K562 (cell line): Measurements from ENCODE around the gene ADCYAP1R1. TPM values are rescaled to one million over a fixed set of nuclear protein-coding genes. Genes with fewer than 3 reads are reported as not detected.
A peak's percentile ranks its signal among the peaks of the same experiment; 100 is the strongest.

ENCODE experiments used
- ATAC-seq: fragments of 200-7000 bp; cut with Tn5 transposase; 3 replicates; pipeline ENCODE4 v1.9.1; 2020; ENCODE audit warnings: moderate library complexity
- BruUV-seq: library from RNA; stranded (reverse); fragments of 400-500 nt; replicated peaks from 2 replicates; lab custom pipeline; 2021; lab: Mats Ljungman, UMichigan
- CTCF ChIA-PET: fragments of 300-600 bp; formaldehyde crosslinking; extraction: SDS; loops from one replicate; lab custom pipeline; 2021; ENCODE audit warnings: low intra/inter-chr PET ratio; lab: Yijun Ruan, JAX
- POLR2A ChIA-PET: fragments of 300-600, 350-650 bp; sonication (Branson Sonifier 250); formaldehyde crosslinking; extraction: SDS; loops from one replicate; lab custom pipeline; 2021; ENCODE audit warnings: antibody characterized with exemption, inconsistent platforms; lab: Yijun Ruan, JAX
- DNase-seq, 4 experiments: peaks; one replicate each; pipeline versions ENCODE4 v3.0.0 to v3.0.0-alpha.2; 2011 to 2018; ENCODE audit warnings: low spot score in 3 of 4, mixed read lengths in 3 of 4; ENCODE audit errors: extremely low read depth in 1 of 4
- FAIRE-seq: peaks from 2 replicates; lab custom pipeline; 2011; peaks lifted over from hg19 to GRCh38; lab: Jason Lieb, UNC
- H2AFZ ChIP-seq: 2 replicates; pipeline ENCODE4 v1.6.0; 2011; ENCODE audit warnings: low read depth, low read length, control low read depth, inconsistent platforms
- H3K27ac ChIP-seq: fragments of 200-600 bp; 3 replicates; pipeline ENCODE4 v1.8.0; 2011; ENCODE audit warnings: low read depth, mild to moderate bottlenecking, control low read depth, inconsistent platforms, low read length, moderate library complexity, mixed read lengths; ENCODE audit errors: extremely low read depth
- H3K27me3 ChIP-seq, 2 experiments: fragments of 300-600 bp in 1 of 2; 2 replicates in 1 of 2; 3 replicates in 1 of 2; pipeline versions ENCODE4 v1.6.0 to v1.8.0; 2011; ENCODE audit warnings: inconsistent platforms in 2 of 2, low read length in 2 of 2, mild to moderate bottlenecking in 1 of 2, mixed read lengths in 1 of 2, moderate library complexity in 1 of 2; ENCODE audit not compliant: control insufficient read depth in 2 of 2, insufficient read depth in 2 of 2
- H3K36me3 ChIP-seq: fragments of 300-600 bp; 3 replicates; pipeline ENCODE4 v1.8.0; 2011; ENCODE audit warnings: mild to moderate bottlenecking, low read length, inconsistent platforms; ENCODE audit not compliant: control insufficient read depth, insufficient read depth
- H3K4me1 ChIP-seq, 2 experiments: fragments of 200-600 bp in 1 of 2; replicated peaks in 1 of 2; 2 replicates in 1 of 2; 3 replicates in 1 of 2; pipeline versions ENCODE4 v1.5.1 to v1.8.0; 2011; ENCODE audit warnings: inconsistent platforms in 2 of 2, low read length in 2 of 2, mild to moderate bottlenecking in 1 of 2, mixed read lengths in 1 of 2, moderate library complexity in 1 of 2; ENCODE audit not compliant: control insufficient read depth in 2 of 2, insufficient read depth in 2 of 2
- H3K4me2 ChIP-seq: 2 replicates; pipeline ENCODE4 v1.6.1; 2011; ENCODE audit warnings: low read length, control low read depth, inconsistent platforms, mixed read lengths; ENCODE audit not compliant: insufficient read depth
- H3K4me3 ChIP-seq: fragments of 200-600 bp; sonication (generic), shearing (Covaris generic); 2 replicates; pipeline ENCODE4 v1.5.1; 2016; ENCODE audit warnings: control low read depth, inconsistent platforms
- H3K79me2 ChIP-seq: fragments of 200-600 bp; 3 replicates; pipeline ENCODE4 v1.8.0; 2011; ENCODE audit warnings: low read length, inconsistent platforms; ENCODE audit not compliant: control insufficient read depth, insufficient read depth
- H3K9ac ChIP-seq, 2 experiments: 2 replicates each; pipeline versions ENCODE4 v1.6.0 to v1.6.1; 2011; ENCODE audit warnings: low read depth in 2 of 2, low read length in 2 of 2, control low read depth in 1 of 2, inconsistent platforms in 1 of 2, mild to moderate bottlenecking in 1 of 2, mixed read lengths in 1 of 2; ENCODE audit not compliant: insufficient read depth in 1 of 2
- H3K9me1 ChIP-seq: one replicate; pipeline ENCODE4 v1.6.0; 2011; ENCODE audit warnings: inconsistent platforms, mild to moderate bottlenecking, low read length, moderate library complexity; ENCODE audit not compliant: control insufficient read depth, insufficient read depth
- H3K9me3 ChIP-seq: replicated peaks from 2 replicates; pipeline ENCODE4 v1.5.1; 2011; ENCODE audit warnings: low read depth, low read length, inconsistent platforms; ENCODE audit not compliant: control insufficient read depth, insufficient read depth
- H4K20me1 ChIP-seq: replicated peaks from 2 replicates; pipeline ENCODE4 v1.6.1; 2011; ENCODE audit warnings: low read length, inconsistent platforms, mixed read lengths; ENCODE audit not compliant: control insufficient read depth, insufficient read depth
- CLOCK ChIP-seq: fragments of 250-450 bp; sonication (Bioruptor Pico); IDR thresholded peaks from 2 replicates; pipeline ENCODE4 v1.4.0; 2020; ENCODE audit warnings: mild to moderate bottlenecking, moderate library complexity, borderline replicate concordance
- DMBX1 ChIP-seq: fragments of 250-450 bp; sonication (Bioruptor Pico); IDR thresholded peaks from 2 replicates; pipeline ENCODE4 v1.8.0; 2022; ENCODE audit warnings: inconsistent platforms, mild to moderate bottlenecking, moderate library complexity, borderline replicate concordance
- PRPF4 ChIP-seq: fragments of 200-400 bp; formaldehyde crosslinking; IDR thresholded peaks from one replicate; pipeline ENCODE4 v1.6.1; 2017; ENCODE audit warnings: low read length, low read depth, mild to moderate bottlenecking; ENCODE audit not compliant: insufficient read depth, poor library complexity, severe bottlenecking
- SETDB1 ChIP-seq: IDR thresholded peaks from one replicate; pipeline ENCODE4 v1.6.1; 2012; ENCODE audit warnings: low read length, control low read depth, inconsistent platforms
- ZBTB33 ChIP-seq: sonication (generic); formaldehyde crosslinking; IDR thresholded peaks from 2 replicates; pipeline ENCODE4 v1.8.1; 2023; ENCODE audit warnings: mild to moderate bottlenecking, missing genetic modification reagents
- ZNF354B ChIP-seq: fragments of 250-450 bp; sonication (Bioruptor Pico); IDR thresholded peaks from 2 replicates; pipeline ENCODE4 v1.4.0; 2020
- ZNF830 ChIP-seq: fragments of 250-450 bp; sonication (Bioruptor Pico); IDR thresholded peaks from 2 replicates; pipeline ENCODE4 v1.5.0; 2021; ENCODE audit warnings: mild to moderate bottlenecking
- WGBS: fragments of 100-300 bp; shearing (Covaris generic); methylation state at CpG from one replicate; pipeline ENCODE4 v1.1.6; 2016; ENCODE audit warnings: low coverage, mixed read lengths; ENCODE audit not compliant: insufficient coverage; ENCODE audit errors: missing lambda C conversion rate; 5-methylcytosine and 5-hydroxymethylcytosine counted together
- in situ Hi-C: fragments of 300-500 bp; cut with MboI; formaldehyde crosslinking; loops from 4 replicates; pipeline ENCODE4 v1.15.0; 2018; ENCODE audit warnings: inconsistent platforms, mixed read lengths
- intact Hi-C: fragments of 100-400 bp; cut with micrococcal nuclease; formaldehyde crosslinking; loops from 2 replicates; pipeline ENCODE4 v1.14.2; 2022
- polyA plus RNA-seq, 8 experiments: library from polyadenylated mRNA; depleted of rRNA in 4 of 8; stranded (reverse) in 5 of 8; unstranded in 3 of 8; fragments of >200 nt; fragmentation: Nextera tagmentation in 2 of 8; fragmentation: Illumina TruSeq in 1 of 8; extraction: Ambion mirVana in 2 of 8; extraction: Trizol in 1 of 8; gene quantifications; 2 replicates each; pipeline versions ENCODE4 v1.2.1 to v1.2.3, GENCODE V29; 2011 to 2014; ENCODE audit warnings: inconsistent platforms in 1 of 8, missing spikeins in 1 of 8
- total RNA-seq, 7 experiments: library from RNA; depleted of rRNA in 6 of 7; stranded (reverse); fragments of >200 nt in 6 of 7; fragmentation: Illumina TruSeq in 2 of 7; extraction: Trizol in 2 of 7; gene quantifications; 2 replicates each; pipeline versions ENCODE4 v1.2.1 to v1.2.3, GENCODE V29; 2011 to 2021; ENCODE audit warnings: low replicate concordance in 1 of 7
- TF ChIP-seq, protein P1 (sequence below): fragments of 450-650 bp; formaldehyde crosslinking; IDR thresholded peaks from 2 replicates; pipeline ENCODE4 v1.4.0; 2020; ENCODE audit warnings: mild to moderate bottlenecking, mixed read lengths
- TF ChIP-seq, protein P2 (sequence below): sonication (generic); formaldehyde crosslinking; IDR thresholded peaks from 2 replicates; pipeline ENCODE4 v1.5.0; 2020; ENCODE audit warnings: missing genetic modification reagents
- TF ChIP-seq, protein P3 (sequence below), 2 experiments: fragments of 450-650 bp in 1 of 2; sonication (generic) in 1 of 2; formaldehyde crosslinking; conservative IDR thresholded peaks; 2 replicates each; pipeline versions ENCODE4 v1.4.0 to v1.8.1; 2020 to 2022; ENCODE audit warnings: mild to moderate bottlenecking in 1 of 2, missing genetic modification reagents in 1 of 2

ADCYAP1R1 gene
- total and polyA plus RNA-seq, 9 of the 15 experiments (the other 6 are each of a cell fraction or from before 2014, with no cell fraction given), result 0.03 to 0.07 TPM; not detected in 7

DNA sequence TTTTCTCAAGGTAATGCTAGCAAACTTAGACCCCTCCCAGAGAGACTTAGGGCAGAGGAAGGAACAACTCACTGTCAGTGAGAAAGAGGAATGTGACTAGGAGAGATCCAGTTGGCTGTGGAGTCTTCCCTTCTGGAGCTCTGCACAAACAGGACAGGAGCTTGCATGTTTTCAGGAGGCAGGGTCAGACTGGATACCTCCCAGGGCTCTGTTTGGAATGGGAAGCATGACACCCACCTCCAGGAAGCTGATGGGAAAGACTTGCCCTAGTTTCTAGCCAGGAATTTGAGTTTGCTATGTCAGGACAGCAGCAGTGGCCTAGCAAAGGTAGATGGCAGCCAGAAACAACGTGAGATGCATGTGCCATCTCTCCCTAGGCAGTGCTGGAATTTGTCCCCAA lies 47.7 kb upstream of the ADCYAP1R1 start (continued):
- TF ChIP-seq DMBX1, result no peak
- TF ChIP-seq ZNF354B (CRISPR knock-in tag), result no peak
- no peak for TF ChIP-seq ZNF830
- TF ChIP-seq CLOCK (CRISPR knock-in tag), result no peak
- TF ChIP-seq ZBTB33 (CRISPR knock-in tag), result no peak
- TF ChIP-seq SETDB1, result no peak

DNA sequence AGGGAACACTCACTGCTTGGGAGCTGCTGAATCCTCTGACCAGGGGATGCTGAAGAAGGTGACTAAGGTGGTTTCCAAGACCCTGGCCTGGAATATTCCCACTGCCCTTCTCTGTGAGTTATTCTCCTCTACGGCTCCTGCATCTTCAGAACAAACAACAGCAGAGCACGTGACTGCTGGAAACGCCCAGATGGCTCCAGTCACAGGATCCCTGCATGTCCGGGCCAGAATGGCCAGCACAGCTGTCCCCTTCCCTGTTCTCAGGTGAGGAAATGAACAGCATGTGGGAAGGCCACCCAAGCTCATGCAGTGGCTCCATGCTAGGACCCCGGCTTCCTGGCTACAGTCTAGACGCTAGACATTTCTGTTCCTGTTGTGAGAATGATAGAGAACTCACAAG lies 45.3 kb upstream of the ADCYAP1R1 start:
- Histone ChIP-seq H4K20me1 (no peaks in the 10 kb centered on the region), H3K9me1 (no peaks in the 10 kb centered on the region), H3K4me1 (no peaks in the 10 kb centered on the region), H3K36me3 (no peaks in the 10 kb centered on the region), H3K9ac (no peak overlapping the region), H3K27ac (no peak overlapping the region), H3K79me2 (no peaks in the 10 kb centered on the region), H2AFZ (no peak overlapping the region), H3K27me3 (peaks cover 3 to 37% of the 10 kb centered on the region in 2 experiments; a peak in 3 of 5 replicates), H3K9me3 (no peaks in the 10 kb centered on the region), H3K4me2 (no peak overlapping the region), H3K4me3 (no peak overlapping the region)
- ChIA-PET POLR2A (no interaction called here), CTCF (no interaction called here)
- no peak for DNase-seq
- WGBS, result 0% methylated on average over 6 of the region's 6 CpGs
- FAIRE-seq, result no peak
- ATAC-seq, result no peak
- TF ChIP-seq PRPF4, result no peak
- TF ChIP-seq, protein P1, sequence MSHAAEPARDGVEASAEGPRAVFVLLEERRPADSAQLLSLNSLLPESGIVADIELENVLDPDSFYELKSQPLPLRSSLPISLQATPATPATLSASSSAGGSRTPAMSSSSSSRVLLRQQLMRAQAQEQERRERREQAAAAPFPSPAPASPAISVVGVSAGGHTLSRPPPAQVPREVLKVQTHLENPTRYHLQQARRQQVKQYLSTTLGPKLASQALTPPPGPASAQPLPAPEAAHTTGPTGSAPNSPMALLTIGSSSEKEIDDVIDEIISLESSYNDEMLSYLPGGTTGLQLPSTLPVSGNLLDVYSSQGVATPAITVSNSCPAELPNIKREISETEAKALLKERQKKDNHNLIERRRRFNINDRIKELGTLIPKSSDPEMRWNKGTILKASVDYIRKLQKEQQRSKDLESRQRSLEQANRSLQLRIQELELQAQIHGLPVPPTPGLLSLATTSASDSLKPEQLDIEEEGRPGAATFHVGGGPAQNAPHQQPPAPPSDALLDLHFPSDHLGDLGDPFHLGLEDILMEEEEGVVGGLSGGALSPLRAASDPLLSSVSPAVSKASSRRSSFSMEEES (CRISPR knock-in tag), result peak; percentile 51
- TF ChIP-seq, protein P2, sequence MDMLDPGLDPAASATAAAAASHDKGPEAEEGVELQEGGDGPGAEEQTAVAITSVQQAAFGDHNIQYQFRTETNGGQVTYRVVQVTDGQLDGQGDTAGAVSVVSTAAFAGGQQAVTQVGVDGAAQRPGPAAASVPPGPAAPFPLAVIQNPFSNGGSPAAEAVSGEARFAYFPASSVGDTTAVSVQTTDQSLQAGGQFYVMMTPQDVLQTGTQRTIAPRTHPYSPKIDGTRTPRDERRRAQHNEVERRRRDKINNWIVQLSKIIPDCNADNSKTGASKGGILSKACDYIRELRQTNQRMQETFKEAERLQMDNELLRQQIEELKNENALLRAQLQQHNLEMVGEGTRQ, result peak; percentile 55
- TF ChIP-seq, protein P3, sequence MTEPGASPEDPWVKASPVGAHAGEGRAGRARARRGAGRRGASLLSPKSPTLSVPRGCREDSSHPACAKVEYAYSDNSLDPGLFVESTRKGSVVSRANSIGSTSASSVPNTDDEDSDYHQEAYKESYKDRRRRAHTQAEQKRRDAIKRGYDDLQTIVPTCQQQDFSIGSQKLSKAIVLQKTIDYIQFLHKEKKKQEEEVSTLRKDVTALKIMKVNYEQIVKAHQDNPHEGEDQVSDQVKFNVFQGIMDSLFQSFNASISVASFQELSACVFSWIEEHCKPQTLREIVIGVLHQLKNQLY (CRISPR knock-in tag; conservative IDR thresholded peaks at IDR 0.05), result no peak
- no TSS peak for BruUV-seq
- in situ Hi-C loops, result no loop called here
- intact Hi-C loops, result no loop called here
